Adrenal gland (tissue), 12 donors: ENCODE measurements around the gene LIMS2. TPM values are rescaled to one million over a fixed set of nuclear protein-coding genes. Genes with fewer than 3 reads are reported as not detected.

Experiments
- DNase-seq, 7 donors: peaks; one replicate each; pipeline ENCODE4 v3.0.0-alpha.2; 2019 to 2020
- H3K27ac ChIP-seq, 5 donors: fragments of 200-600 bp; sonication (generic) in 4 of 5; 1 replicate in 3 of 5; 2 replicates in 2 of 5; pipeline versions ENCODE4 v1.5.1 to v1.8.0; 2016 to 2020; ENCODE audit warnings: mild to moderate bottlenecking in 1 of 5
- H3K27me3 ChIP-seq: fragments of 200-600 bp; 2 replicates; pipeline ENCODE4 v1.8.0; 2021
- H3K36me3 ChIP-seq, 2 donors: fragments of 200-600 bp; replicated peaks in 1 of 2; 1 replicate in 1 of 2; 2 replicates in 1 of 2; pipeline versions ENCODE4 v1.5.1 to v1.8.0; 2018 to 2022
- H3K4me1 ChIP-seq, 2 donors: fragments of 200-600 bp; replicated peaks in 1 of 2; 1 replicate in 1 of 2; 2 replicates in 1 of 2; pipeline versions ENCODE4 v1.5.1 to v1.8.0; 2018 to 2021
- H3K4me3 ChIP-seq, 4 donors: fragments of 200-600 bp; sonication (generic) in 3 of 4; one replicate each; pipeline ENCODE4 v1.5.1; 2016 to 2018
- H3K9me3 ChIP-seq, 3 donors: fragments of 200-600 bp; sonication (generic) in 1 of 3; replicated peaks in 1 of 3; 1 replicate in 2 of 3; 2 replicates in 1 of 3; pipeline versions ENCODE4 v1.5.1 to v1.8.0; 2016 to 2021
- POLR2A ChIP-seq, 2 donors: fragments of 450-650 bp; IDR thresholded peaks; one replicate each; pipeline ENCODE4 v1.6.1; 2017; ENCODE audit warnings: antibody characterized with exemption in 2 of 2, mild to moderate bottlenecking in 2 of 2, moderate library complexity in 1 of 2
- WGBS, 4 donors: extraction: QIAGEN DNeasy Blood & Tissue Kit in 2 of 4; methylation state at CpG; one replicate each; pipeline versions ENCODE4 v1.1.5 to v1.1.7; 2013 to 2017; 5-methylcytosine and 5-hydroxymethylcytosine counted together
- intact Hi-C, 2 donors: fragments of 100-400 bp; cut with DNase I; formaldehyde crosslinking; loops; one replicate each; pipeline versions ENCODE4 v1.14.1 to v1.15.0; 2022 to 2023
- polyA plus RNA-seq, 3 donors: library from polyadenylated mRNA; stranded (reverse); fragments of 200-250 nt in 2 of 3; fragments of 350-450 nt in 1 of 3; fragmentation: Illumina TruSeq in 1 of 3; extraction: RNeasy Lipid Tissue Mini Kit (QIAGEN cat#74804) in 1 of 3; gene quantifications; one replicate each; pipeline ENCODE4 v1.2.3, GENCODE V29; 2013 to 2014
- total RNA-seq, 9 donors: library from RNA; depleted of rRNA in 4 of 9; stranded (reverse); fragments of >200 nt in 4 of 9; fragments of 120-200 nt in 1 of 9; fragmentation: NEBNext Ultra II Directional in 1 of 9; extraction: Animal tissue kit (Norgen Biotek cat#: 25700) in 1 of 9; gene quantifications; one replicate each; pipeline versions ENCODE4 v1.1.0 to v1.2.4, GENCODE V29; 2013 to 2023
- TF ChIP-seq, protein P1 (sequence below), 6 experiments: fragments of 450-650 bp in 4 of 6; fragments of 200-600 bp in 2 of 6; sonication (generic) in 1 of 6; IDR thresholded peaks; 1 replicate in 5 of 6; 2 replicates in 1 of 6; pipeline versions ENCODE4 v1.5.1 to v1.8.0; 2016 to 2021; ENCODE audit warnings: antibody characterized with exemption in 6 of 6, mild to moderate bottlenecking in 2 of 6, moderate library complexity in 1 of 6
- donor health status: healthy with polysubstance abuse.
- donor health status: Bipolar disorder and iron deficiency.
- donor health status: DM: yes; HTN: yes; CAD: no.
- donor health status: DM: no; HTN: no; CAD: no.
- donor health status: DM: no; HTN: no; CAD: no.
- donor health status: DM: yes; HTN: yes; CAD: no.

The LIMS2 gene
- total and polyA plus RNA-seq, 12 donors: 1.4 to 142 (median 16.1) TPM

DNA sequence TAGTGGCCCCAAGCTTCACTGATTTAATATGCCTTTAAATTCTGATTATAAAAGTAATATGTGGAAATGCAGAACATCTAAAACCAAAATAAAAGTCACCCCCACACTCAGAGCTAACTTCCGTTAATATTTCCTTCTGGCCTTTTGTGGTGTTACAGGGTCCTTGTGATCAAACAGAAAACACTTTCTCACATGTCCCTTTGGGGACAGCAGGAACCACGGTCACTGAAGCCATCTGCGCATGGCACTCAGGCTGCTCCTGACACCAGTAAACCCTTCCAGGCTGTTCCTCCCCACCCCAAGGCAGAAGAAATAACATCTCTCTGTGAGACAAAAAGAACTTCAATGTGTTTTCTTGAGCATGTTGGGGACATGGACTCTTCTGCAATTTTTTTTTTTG lies 54.5 kb downstream of the LIMS2 start:
- TF ChIP-seq POLR2A (IDR thresholded peaks at IDR 0.05): no peak
- TF ChIP-seq, protein P1, sequence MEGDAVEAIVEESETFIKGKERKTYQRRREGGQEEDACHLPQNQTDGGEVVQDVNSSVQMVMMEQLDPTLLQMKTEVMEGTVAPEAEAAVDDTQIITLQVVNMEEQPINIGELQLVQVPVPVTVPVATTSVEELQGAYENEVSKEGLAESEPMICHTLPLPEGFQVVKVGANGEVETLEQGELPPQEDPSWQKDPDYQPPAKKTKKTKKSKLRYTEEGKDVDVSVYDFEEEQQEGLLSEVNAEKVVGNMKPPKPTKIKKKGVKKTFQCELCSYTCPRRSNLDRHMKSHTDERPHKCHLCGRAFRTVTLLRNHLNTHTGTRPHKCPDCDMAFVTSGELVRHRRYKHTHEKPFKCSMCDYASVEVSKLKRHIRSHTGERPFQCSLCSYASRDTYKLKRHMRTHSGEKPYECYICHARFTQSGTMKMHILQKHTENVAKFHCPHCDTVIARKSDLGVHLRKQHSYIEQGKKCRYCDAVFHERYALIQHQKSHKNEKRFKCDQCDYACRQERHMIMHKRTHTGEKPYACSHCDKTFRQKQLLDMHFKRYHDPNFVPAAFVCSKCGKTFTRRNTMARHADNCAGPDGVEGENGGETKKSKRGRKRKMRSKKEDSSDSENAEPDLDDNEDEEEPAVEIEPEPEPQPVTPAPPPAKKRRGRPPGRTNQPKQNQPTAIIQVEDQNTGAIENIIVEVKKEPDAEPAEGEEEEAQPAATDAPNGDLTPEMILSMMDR (IDR thresholded peaks at IDR 0.05): no peak

DNA sequence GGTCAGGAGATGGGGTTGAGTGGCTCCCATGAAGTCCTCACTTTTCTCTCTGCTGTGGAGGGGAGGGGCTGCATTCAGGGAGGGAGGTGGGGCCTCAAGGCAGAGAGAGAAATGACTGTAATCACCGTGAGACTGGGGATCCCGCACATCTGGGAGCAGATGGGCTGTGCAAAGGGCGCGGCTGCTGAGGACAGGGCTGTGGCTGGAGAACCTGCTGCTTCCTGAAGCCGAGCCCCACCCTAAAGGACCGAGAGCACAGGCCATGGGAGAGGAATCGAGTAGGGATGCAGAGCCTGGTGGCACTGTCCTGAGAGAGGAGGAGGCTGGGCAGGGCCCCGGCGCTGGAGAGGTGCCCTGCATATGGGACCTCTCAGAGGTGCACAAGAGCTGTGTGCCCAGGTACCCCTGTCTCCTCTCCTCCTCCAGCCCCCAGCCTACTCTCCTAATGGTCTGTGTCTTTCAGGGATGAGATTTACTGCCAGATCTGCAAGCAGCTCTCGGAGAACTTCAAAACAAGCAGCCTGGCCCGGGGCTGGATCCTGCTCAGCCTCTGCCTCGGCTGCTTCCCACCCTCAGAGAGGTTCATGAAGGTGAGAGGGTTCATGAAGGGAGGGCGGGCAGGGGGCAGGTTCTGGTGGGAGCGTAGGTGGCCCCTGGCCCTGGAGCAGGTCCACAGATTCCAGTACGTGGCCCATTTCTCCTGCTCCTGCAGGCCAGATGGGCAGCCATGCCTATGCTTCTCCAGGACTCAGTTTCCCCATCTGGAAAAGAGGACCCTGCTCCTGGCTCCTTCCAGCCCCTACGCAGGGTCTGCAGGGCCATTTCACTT lies 55.2 kb downstream of the LIMS2 start:
- 69 to 78% (median 76%) methylated on average over 14 to 16 of the region's 16 CpGs for WGBS, 4 donors
- intact Hi-C loops: no loop called here
- TF ChIP-seq, protein P1 (IDR thresholded peaks at IDR 0.05): no peak
- no peak for TF ChIP-seq POLR2A (IDR thresholded peaks at IDR 0.05)
- Histone ChIP-seq H3K36me3 (no peaks in the 10 kb centered on the region), H3K9me3 (no peaks in the 10 kb centered on the region), H3K4me1 (no peaks in the 10 kb centered on the region), H3K4me3 (no peak overlapping the region), H3K27me3 (no peaks in the 10 kb centered on the region), H3K27ac (no peak overlapping the region)
- DNase-seq: peak in 4 of 7 donors; percentile 1 to 30 (median 11)

More for the DNA sequence above, 54.5 kb downstream of the LIMS2 start:
- no peak overlapping the region for H3K27ac ChIP-seq
- intact Hi-C loops: no loop called here
- peak in 1 of 7 donors; percentile 6 for DNase-seq
- H3K36me3 ChIP-seq: no peaks in the 10 kb centered on the region
- no peaks in the 10 kb centered on the region for H3K27me3 ChIP-seq
- 44 to 80% (median 73%) methylated on average over 3 of the region's 3 CpGs for WGBS, 4 donors
- no peak overlapping the region for H3K4me3 ChIP-seq
- H3K9me3 ChIP-seq: no peaks in the 10 kb centered on the region
- H3K4me1 ChIP-seq: no peaks in the 10 kb centered on the region

DNA sequence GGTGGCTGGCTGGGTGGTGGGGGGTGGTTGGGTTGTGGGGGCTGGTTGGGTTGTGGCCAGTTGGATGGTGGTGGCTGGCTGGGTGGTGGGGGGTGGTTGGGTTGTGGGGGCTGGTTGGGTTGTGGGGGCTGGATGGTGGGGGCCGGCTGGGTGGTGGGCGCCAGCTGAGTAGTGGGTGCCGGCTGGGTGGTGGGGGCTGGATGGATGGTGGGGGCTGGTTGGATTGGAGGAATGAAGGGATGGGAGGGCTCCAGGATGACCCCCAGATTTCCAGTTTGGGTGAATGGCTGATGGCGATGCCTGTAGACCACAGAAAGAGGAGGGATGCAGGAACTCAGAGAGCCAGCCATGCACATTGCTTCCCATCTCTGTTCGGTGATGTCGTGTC lies 56.1 kb downstream of the LIMS2 start:
- H3K9me3 ChIP-seq: no peaks in the 10 kb centered on the region
- TF ChIP-seq, protein P1 (IDR thresholded peaks at IDR 0.05): no peak
- TF ChIP-seq POLR2A (IDR thresholded peaks at IDR 0.05): no peak
- intact Hi-C loops: no loop called here
- peak in 3 of 7 donors; percentile 1 to 14 (median 6) for DNase-seq
- no peak overlapping the region for H3K27ac ChIP-seq
- WGBS, 4 donors: 92 to 99% (median 96%) methylated on average over 5 to 6 of the region's 6 CpGs
- H3K4me1 ChIP-seq: no peaks in the 10 kb centered on the region
- H3K4me3 ChIP-seq: no peak overlapping the region
- no peaks in the 10 kb centered on the region for H3K36me3 ChIP-seq
- no peaks in the 10 kb centered on the region for H3K27me3 ChIP-seq

DNA sequence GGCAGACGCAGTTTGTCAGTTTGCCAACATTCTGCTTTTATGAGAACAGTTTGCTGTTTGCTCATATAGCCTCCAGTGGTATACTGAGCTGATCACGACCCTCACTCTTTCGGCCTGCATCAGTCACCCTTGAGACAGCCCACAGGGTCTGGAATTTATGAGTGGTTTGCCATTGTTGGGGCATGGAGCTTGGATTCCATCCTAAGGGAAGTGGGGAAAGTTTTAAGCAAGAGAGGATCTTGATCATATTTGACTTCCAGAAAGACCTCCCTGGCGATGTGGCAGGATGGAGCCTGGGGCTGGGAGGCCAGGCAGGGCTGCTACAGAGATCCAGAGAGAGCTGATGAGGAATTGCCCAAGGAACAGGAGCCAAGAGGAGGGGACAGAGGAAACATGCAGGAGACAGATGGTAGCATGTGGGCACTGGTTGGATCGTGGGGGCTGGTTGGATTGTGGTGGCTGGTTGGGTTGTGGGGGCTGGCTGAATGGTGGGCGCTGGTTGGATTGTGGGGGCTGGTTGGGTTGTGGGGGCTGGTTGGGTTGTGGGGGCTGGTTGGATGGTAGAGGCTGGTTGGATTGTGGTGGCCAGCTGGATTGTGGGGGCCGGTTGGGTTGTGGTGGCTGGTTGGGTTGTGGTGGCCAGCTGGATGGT lies 56.7 kb downstream of the LIMS2 start:
- Histone ChIP-seq H3K9me3 (peaks cover 0 to under 1% (median 0%) of the 10 kb centered on the region in 3 donors), H3K27me3 (no peaks in the 10 kb centered on the region), H3K27ac (no peak overlapping the region), H3K4me3 (no peak overlapping the region), H3K4me1 (no peaks in the 10 kb centered on the region), H3K36me3 (no peaks in the 10 kb centered on the region)
- intact Hi-C loops: no loop called here
- peak in 2 of 7 donors; percentile 2 to 15 for DNase-seq
- TF ChIP-seq, protein P1 (IDR thresholded peaks at IDR 0.05): no peak
- no peak for TF ChIP-seq POLR2A (IDR thresholded peaks at IDR 0.05)
- 73 to 85% (median 85%) methylated on average over 7 of the region's 7 CpGs for WGBS, 4 donors
